Measurements from ENCODE around the gene C1QTNF1. TPM values are rescaled to one million over a fixed set of nuclear protein-coding genes. Genes with fewer than 3 reads are reported as not detected.

Gene C1QTNF1
- total RNA-seq, 1 experiment from 2014 or later, result 6.3 TPM

DNA sequence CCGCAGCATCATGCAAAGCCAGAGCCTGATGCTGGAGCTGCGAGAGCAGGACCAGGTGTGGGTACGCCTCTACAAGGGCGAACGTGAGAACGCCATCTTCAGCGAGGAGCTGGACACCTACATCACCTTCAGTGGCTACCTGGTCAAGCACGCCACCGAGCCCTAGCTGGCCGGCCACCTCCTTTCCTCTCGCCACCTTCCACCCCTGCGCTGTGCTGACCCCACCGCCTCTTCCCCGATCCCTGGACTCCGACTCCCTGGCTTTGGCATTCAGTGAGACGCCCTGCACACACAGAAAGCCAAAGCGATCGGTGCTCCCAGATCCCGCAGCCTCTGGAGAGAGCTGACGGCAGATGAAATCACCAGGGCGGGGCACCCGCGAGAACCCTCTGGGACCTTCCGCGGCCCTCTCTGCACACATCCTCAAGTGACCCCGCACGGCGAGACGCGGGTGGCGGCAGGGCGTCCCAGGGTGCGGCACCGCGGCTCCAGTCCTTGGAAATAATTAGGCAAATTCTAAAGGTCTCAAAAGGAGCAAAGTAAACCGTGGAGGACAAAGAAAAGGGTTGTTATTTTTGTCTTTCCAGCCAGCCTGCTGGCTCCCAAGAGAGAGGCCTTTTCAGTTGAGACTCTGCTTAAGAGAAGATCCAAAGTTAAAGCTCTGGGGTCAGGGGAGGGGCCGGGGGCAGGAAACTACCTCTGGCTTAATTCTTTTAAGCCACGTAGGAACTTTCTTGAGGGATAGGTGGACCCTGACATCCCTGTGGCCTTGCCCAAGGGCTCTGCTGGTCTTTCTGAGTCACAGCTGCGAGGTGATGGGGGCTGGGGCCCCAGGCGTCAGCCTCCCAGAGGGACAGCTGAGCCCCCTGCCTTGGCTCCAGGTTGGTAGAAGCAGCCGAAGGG lies 24.2 kb downstream of the C1QTNF1 start:
- H3K9me3 ChIP-seq (ENCODE audit: low read depth, low read length, poor library complexity, severe bottlenecking), result no peaks in the 10 kb centered on the region
- no peak for DNase-seq (ENCODE audit: low spot score)
- ChIA-PET CTCF (no interaction called here), POLR2A (ENCODE audit: low non-redundant PET) (no interaction called here)
- no TSS peak for BruUV-seq (replicated peaks)
- H3K4me1 ChIP-seq (ENCODE audit: insufficient read depth, low read length, poor library complexity, severe bottlenecking), result peaks cover 10% of the 10 kb centered on the region
- H3K4me3 ChIP-seq (ENCODE audit: low read depth, low read length, poor library complexity, severe bottlenecking), result no peak overlapping the region
- TF ChIP-seq EZH2 (IDR thresholded peaks at IDR 0.05; ENCODE audit: borderline replicate concordance, low read depth, low read length, poor library complexity, severe bottlenecking), result no peak
- TF ChIP-seq, protein P1, sequence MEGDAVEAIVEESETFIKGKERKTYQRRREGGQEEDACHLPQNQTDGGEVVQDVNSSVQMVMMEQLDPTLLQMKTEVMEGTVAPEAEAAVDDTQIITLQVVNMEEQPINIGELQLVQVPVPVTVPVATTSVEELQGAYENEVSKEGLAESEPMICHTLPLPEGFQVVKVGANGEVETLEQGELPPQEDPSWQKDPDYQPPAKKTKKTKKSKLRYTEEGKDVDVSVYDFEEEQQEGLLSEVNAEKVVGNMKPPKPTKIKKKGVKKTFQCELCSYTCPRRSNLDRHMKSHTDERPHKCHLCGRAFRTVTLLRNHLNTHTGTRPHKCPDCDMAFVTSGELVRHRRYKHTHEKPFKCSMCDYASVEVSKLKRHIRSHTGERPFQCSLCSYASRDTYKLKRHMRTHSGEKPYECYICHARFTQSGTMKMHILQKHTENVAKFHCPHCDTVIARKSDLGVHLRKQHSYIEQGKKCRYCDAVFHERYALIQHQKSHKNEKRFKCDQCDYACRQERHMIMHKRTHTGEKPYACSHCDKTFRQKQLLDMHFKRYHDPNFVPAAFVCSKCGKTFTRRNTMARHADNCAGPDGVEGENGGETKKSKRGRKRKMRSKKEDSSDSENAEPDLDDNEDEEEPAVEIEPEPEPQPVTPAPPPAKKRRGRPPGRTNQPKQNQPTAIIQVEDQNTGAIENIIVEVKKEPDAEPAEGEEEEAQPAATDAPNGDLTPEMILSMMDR (conservative IDR thresholded peaks at IDR 0.05; ENCODE audit: low read depth, low read length), result no peak
- H3K36me3 ChIP-seq (ENCODE audit: insufficient read depth, low read length, poor library complexity, severe bottlenecking), result no peaks in the 10 kb centered on the region
- no peaks in the 10 kb centered on the region for H3K27me3 ChIP-seq (replicated peaks; ENCODE audit: insufficient read depth, low read depth, low read length, poor library complexity)
- intact Hi-C loops (cut with micrococcal nuclease; ENCODE audit: unreplicated experiment), result loop anchor here (5.0 kb wide), 1 partner anchor 34 kb away; no protein-coding TSS in a partner anchor
- H3K27ac ChIP-seq (ENCODE audit: low read depth, low read length, poor library complexity, severe bottlenecking), result no peak overlapping the region

DNA sequence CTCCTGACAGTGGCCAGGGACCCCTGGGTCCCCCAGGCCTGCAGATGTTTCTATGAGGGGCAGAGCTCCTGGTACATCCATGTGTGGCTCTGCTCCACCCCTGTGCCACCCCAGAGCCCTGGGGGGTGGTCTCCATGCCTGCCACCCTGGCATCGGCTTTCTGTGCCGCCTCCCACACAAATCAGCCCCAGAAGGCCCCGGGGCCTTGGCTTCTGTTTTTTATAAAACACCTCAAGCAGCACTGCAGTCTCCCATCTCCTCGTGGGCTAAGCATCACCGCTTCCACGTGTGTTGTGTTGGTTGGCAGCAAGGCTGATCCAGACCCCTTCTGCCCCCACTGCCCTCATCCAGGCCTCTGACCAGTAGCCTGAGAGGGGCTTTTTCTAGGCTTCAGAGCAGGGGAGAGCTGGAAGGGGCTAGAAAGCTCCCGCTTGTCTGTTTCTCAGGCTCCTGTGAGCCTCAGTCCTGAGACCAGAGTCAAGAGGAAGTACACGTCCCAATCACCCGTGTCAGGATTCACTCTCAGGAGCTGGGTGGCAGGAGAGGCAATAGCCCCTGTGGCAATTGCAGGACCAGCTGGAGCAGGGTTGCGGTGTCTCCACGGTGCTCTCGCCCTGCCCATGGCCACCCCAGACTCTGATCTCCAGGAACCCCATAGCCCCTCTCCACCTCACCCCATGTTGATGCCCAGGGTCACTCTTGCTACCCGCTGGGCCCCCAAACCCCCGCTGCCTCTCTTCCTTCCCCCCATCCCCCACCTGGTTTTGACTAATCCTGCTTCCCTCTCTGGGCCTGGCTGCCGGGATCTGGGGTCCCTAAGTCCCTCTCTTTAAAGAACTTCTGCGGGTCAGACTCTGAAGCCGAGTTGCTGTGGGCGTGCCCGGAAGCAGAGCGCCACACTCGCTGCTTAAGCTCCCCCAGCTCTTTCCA lies 25.1 kb downstream of the C1QTNF1 start:
- ChIA-PET CTCF (interaction anchor here (0.6 kb wide), 1 partner anchor 8 kb away, joined by 3 read pairs; no protein-coding TSS in a partner anchor), POLR2A (ENCODE audit: low non-redundant PET) (no interaction called here)
- no peaks in the 10 kb centered on the region for H3K27me3 ChIP-seq (replicated peaks; ENCODE audit: insufficient read depth, low read depth, low read length, poor library complexity)
- intact Hi-C loops (cut with micrococcal nuclease; ENCODE audit: unreplicated experiment), result loop anchor here (5.0 kb wide), 1 partner anchor 33 kb away; no protein-coding TSS in a partner anchor
- H3K9me3 ChIP-seq (ENCODE audit: low read depth, low read length, poor library complexity, severe bottlenecking), result peaks cover 6% of the 10 kb centered on the region
- H3K4me1 ChIP-seq (ENCODE audit: insufficient read depth, low read length, poor library complexity, severe bottlenecking), result peaks cover 10% of the 10 kb centered on the region
- DNase-seq (ENCODE audit: low spot score), result no peak
- no peak for TF ChIP-seq EZH2 (IDR thresholded peaks at IDR 0.05; ENCODE audit: borderline replicate concordance, low read depth, low read length, poor library complexity, severe bottlenecking)
- TF ChIP-seq, protein P1 (conservative IDR thresholded peaks at IDR 0.05; ENCODE audit: low read depth, low read length), result no peak
- no peak overlapping the region for H3K4me3 ChIP-seq (ENCODE audit: low read depth, low read length, poor library complexity, severe bottlenecking)
- no TSS peak for BruUV-seq (replicated peaks)
- no peaks in the 10 kb centered on the region for H3K36me3 ChIP-seq (ENCODE audit: insufficient read depth, low read length, poor library complexity, severe bottlenecking)
- H3K27ac ChIP-seq (ENCODE audit: low read depth, low read length, poor library complexity, severe bottlenecking), result no peak overlapping the region

DNA sequence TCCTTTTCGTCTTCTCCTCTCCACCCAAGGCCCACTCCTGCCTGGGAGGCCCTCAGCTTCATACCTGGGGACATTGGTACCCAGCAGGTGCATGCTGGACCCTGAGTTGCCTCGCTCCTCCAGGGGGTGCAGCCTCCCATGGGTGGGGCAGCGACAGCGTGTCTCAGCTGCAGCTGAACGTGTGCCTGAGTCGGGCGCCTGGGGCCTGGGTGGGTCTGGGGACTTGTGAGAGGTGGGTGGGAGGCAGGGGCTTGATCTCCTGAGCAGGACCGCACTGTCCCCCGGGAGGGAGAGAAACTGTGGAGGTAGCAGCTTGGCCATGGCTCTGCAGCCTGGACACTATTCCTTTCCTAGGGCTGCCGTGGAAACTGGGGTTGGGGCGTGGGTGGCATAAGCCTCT lies 25.9 kb downstream of the C1QTNF1 start:
- intact Hi-C loops (cut with micrococcal nuclease; ENCODE audit: unreplicated experiment), result loop anchor here (5.0 kb wide), 1 partner anchor 32 kb away; no protein-coding TSS in a partner anchor
- Histone ChIP-seq H3K4me3 (ENCODE audit: low read depth, low read length, poor library complexity, severe bottlenecking) (no peak overlapping the region), H3K27ac (ENCODE audit: low read depth, low read length, poor library complexity, severe bottlenecking) (no peak overlapping the region), H3K36me3 (ENCODE audit: insufficient read depth, low read length, poor library complexity, severe bottlenecking) (no peaks in the 10 kb centered on the region), H3K9me3 (ENCODE audit: low read depth, low read length, poor library complexity, severe bottlenecking) (peaks cover 10% of the 10 kb centered on the region), H3K27me3 (replicated peaks; ENCODE audit: insufficient read depth, low read depth, low read length, poor library complexity) (no peaks in the 10 kb centered on the region), H3K4me1 (ENCODE audit: insufficient read depth, low read length, poor library complexity, severe bottlenecking) (peaks cover 10% of the 10 kb centered on the region)
- BruUV-seq (replicated peaks), result no TSS peak
- ChIA-PET POLR2A (ENCODE audit: low non-redundant PET) (no interaction called here), CTCF (interaction anchor here (0.6 kb wide), 1 partner anchor 9 kb away, joined by 3 read pairs; no protein-coding TSS in a partner anchor)
- DNase-seq (ENCODE audit: low spot score), result no peak
- TF ChIP-seq, protein P1 (conservative IDR thresholded peaks at IDR 0.05; ENCODE audit: low read depth, low read length), result no peak
- no peak for TF ChIP-seq EZH2 (IDR thresholded peaks at IDR 0.05; ENCODE audit: borderline replicate concordance, low read depth, low read length, poor library complexity, severe bottlenecking)
